Stomach (tissue), 9 donors: ENCODE results near the gene RNASEL. TPM values are rescaled to one million over a fixed set of nuclear protein-coding genes. Genes with fewer than 3 reads are reported as not detected.

ENCODE experiments used
- DNase-seq, 2 donors: peaks; one replicate each; pipeline versions ENCODE4 v3.0.0 to v3.0.0-alpha.2; 2013 to 2019
- H3K27ac ChIP-seq, 5 donors: fragments of 200-600 bp in 4 of 5; sonication (generic) in 4 of 5; one replicate each; pipeline ENCODE4 v1.5.1; 2013 to 2019; ENCODE audit warnings: mild to moderate bottlenecking in 1 of 5, moderate library complexity in 1 of 5
- H3K27me3 ChIP-seq, 3 donors: fragments of 200-600 bp; sonication (generic); one replicate each; pipeline ENCODE4 v1.5.1; 2017 to 2019; ENCODE audit warnings: mixed run types in 1 of 3
- H3K36me3 ChIP-seq, 4 donors: fragments of 200-600 bp; sonication (generic); 1 replicate in 3 of 4; 2 replicates in 1 of 4; pipeline ENCODE4 v1.5.1; 2016 to 2019
- H3K4me1 ChIP-seq, 4 donors: fragments of 200-600 bp; sonication (generic); one replicate each; pipeline ENCODE4 v1.5.1; 2016 to 2019
- H3K4me3 ChIP-seq, 4 donors: fragments of 200-600 bp; sonication (generic) in 3 of 4; one replicate each; pipeline ENCODE4 v1.5.1; 2016 to 2019; ENCODE audit warnings: mild to moderate bottlenecking in 1 of 4
- H3K9me3 ChIP-seq, 4 donors: fragments of 200-600 bp; sonication (generic); one replicate each; pipeline ENCODE4 v1.5.1; 2016 to 2019
- CTCF ChIP-seq, 7 experiments: fragments of 450-650 bp in 4 of 7; fragments of 200-600 bp in 3 of 7; sonication (generic) in 3 of 7; IDR thresholded peaks; one replicate each; pipeline ENCODE4 v1.5.1; 2016 to 2019; ENCODE audit warnings: antibody characterized with exemption in 7 of 7, control low read depth in 2 of 7, mild to moderate bottlenecking in 1 of 7
- EP300 ChIP-seq: sonication (generic); formaldehyde crosslinking; IDR thresholded peaks from one replicate; pipeline ENCODE4 v1.6.1; 2017; ENCODE audit warnings: antibody characterized with exemption
- POLR2A ChIP-seq, 4 donors: fragments of 450-650 bp; IDR thresholded peaks; one replicate each; pipeline ENCODE4 v1.6.1; 2016; ENCODE audit warnings: antibody characterized with exemption in 4 of 4, control low read depth in 2 of 4, mild to moderate bottlenecking in 1 of 4, moderate library complexity in 1 of 4
- POLR2AphosphoS5 ChIP-seq, 3 donors: sonication (generic); formaldehyde crosslinking; IDR thresholded peaks; one replicate each; pipeline ENCODE4 v1.6.1; 2016; ENCODE audit warnings: antibody characterized with exemption in 3 of 3
- WGBS, 5 donors: extraction: QIAGEN DNeasy Blood & Tissue Kit in 3 of 5; methylation state at CpG; one replicate each; pipeline versions ENCODE4 v1.1.5 to v1.1.7; 2013 to 2018; 5-methylcytosine and 5-hydroxymethylcytosine counted together
- intact Hi-C: fragments of 100-400 bp; cut with DNase I; formaldehyde crosslinking; loops from one replicate; pipeline ENCODE4 v1.15.1; 2023; ENCODE audit warnings: low total_unique reads
- polyA plus RNA-seq, 3 donors: library from polyadenylated mRNA; stranded (reverse); fragments of 200-250 nt; gene quantifications; one replicate each; pipeline ENCODE4 v1.2.3, GENCODE V29; 2013
- total RNA-seq, 5 donors: library from RNA; depleted of rRNA; stranded (reverse); fragments of >200 nt; gene quantifications; one replicate each; pipeline versions ENCODE4 v1.1.0 to v1.2.3, GENCODE V29; 2014 to 2016
- donor health status: healthy with polysubstance abuse.
- donor health status: Bipolar disorder and iron deficiency.
- donor health status: healthy.

The RNASEL gene
- total and polyA plus RNA-seq, 8 donors, result 3.2 to 11.1 (median 5.1) TPM

GRCh38 chr1:182627622-182628021, 38.6 kb upstream of the RNASEL start:
- intact Hi-C loops, result no loop called here
- H3K27me3 ChIP-seq, result no peaks in the 10 kb centered on the region
- H3K4me1 ChIP-seq, result peaks cover 0 to 6% (median 0%) of the 10 kb centered on the region in 4 donors
- TF ChIP-seq CTCF (IDR thresholded peaks at IDR 0.05) (no peak), POLR2A (IDR thresholded peaks at IDR 0.05) (no peak), EP300 (no peak), POLR2AphosphoS5 (IDR thresholded peaks at IDR 0.05) (no peak)
- no peaks in the 10 kb centered on the region for H3K36me3 ChIP-seq
- no peak overlapping the region for H3K27ac ChIP-seq
- DNase-seq, result no peak
- no peak overlapping the region for H3K4me3 ChIP-seq
- WGBS, 5 donors, result 72 to 87% (median 78%) methylated on average over 2 of the region's 2 CpGs
- H3K9me3 ChIP-seq, result no peaks in the 10 kb centered on the region

DNA sequence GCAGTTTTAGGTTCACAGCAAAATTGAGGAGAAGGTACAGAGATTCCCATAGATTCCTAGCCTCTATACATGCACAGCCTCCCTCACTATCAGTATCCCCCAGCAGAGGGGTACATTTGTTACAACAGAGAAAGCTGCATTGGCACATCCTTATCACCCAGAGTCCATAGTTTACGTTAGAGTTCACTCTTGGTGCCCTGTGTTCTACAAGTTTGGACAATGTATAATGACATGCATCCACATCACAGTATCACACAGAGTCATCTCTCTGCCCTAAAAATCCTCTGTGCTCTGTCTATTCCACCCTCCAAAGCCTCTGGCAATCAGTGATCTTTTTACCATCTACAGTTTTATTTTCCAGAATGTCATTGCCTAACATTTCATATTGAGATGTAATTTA, 37.5 kb upstream of the RNASEL start:
- Histone ChIP-seq H3K27ac (no peak overlapping the region), H3K4me1 (no peaks in the 10 kb centered on the region), H3K27me3 (no peaks in the 10 kb centered on the region), H3K36me3 (no peaks in the 10 kb centered on the region), H3K9me3 (no peaks in the 10 kb centered on the region), H3K4me3 (no peak overlapping the region)
- TF ChIP-seq CTCF (IDR thresholded peaks at IDR 0.05) (no peak), POLR2AphosphoS5 (IDR thresholded peaks at IDR 0.05) (no peak), EP300 (no peak), POLR2A (IDR thresholded peaks at IDR 0.05) (no peak)
- 34 to 76% (median 56%) methylated on average over 1 of the region's 1 CpG for WGBS, 5 donors
- intact Hi-C loops, result no loop called here
- DNase-seq, result no peak

DNA sequence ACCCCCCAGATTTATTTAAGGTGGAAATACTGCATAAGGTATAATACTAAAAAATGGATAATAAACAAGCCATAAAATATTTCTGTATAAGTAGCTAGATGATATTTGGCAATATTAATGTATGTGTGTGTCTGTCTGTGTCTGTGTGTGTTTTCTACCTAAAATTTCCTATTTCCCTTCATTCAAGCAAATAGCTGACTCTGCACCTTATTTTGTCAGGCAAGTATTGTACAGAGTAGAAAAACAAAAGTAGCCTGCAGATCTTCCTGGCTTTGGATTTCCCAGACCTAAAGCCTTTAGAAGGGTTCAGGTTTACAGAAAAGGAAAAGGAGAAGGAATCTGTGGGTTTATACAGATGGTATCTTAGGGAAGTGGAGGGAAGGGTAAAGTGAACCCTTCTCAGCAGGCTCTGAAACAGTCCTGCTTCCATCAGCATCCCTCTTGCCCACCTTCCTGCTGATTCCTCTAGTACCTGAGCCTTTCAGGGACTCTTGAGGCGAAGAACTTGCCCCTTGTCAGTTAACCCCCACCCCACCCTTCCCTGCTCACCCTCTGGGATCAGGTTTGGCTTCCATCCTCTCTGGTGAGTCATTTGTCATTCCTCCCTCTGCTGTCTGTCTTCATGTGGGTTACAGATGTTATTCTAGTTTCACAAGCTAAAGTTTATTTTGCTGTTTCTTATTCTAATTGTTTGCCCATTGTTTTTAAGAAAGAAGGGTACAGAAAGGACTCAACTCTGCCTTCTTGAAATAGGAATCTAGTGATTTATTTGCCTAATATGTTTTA, 36.9 kb upstream of the RNASEL start:
- no peak overlapping the region for H3K27ac ChIP-seq
- WGBS, 5 donors, result 59 to 86% (median 77%) methylated on average over 1 of the region's 1 CpG
- intact Hi-C loops, result no loop called here
- H3K36me3 ChIP-seq, result no peaks in the 10 kb centered on the region
- no peaks in the 10 kb centered on the region for H3K27me3 ChIP-seq
- no peaks in the 10 kb centered on the region for H3K9me3 ChIP-seq
- H3K4me1 ChIP-seq, result no peaks in the 10 kb centered on the region
- no peak for DNase-seq
- no peak for TF ChIP-seq EP300
- TF ChIP-seq POLR2A (IDR thresholded peaks at IDR 0.05), result no peak
- no peak overlapping the region for H3K4me3 ChIP-seq

- Histone ChIP-seq H3K36me3 (no peaks in the 10 kb centered on the region), H3K27ac (no peak overlapping the region), H3K27me3 (no peaks in the 10 kb centered on the region), H3K9me3 (no peaks in the 10 kb centered on the region), H3K4me1 (no peaks in the 10 kb centered on the region), H3K4me3 (no peak overlapping the region)
- intact Hi-C loops, result no loop called here
- 69 to 83% (median 79%) methylated on average over 3 of the region's 3 CpGs for WGBS, 5 donors
- TF ChIP-seq CTCF (IDR thresholded peaks at IDR 0.05) (no peak), EP300 (no peak), POLR2A (IDR thresholded peaks at IDR 0.05) (no peak), POLR2AphosphoS5 (IDR thresholded peaks at IDR 0.05) (no peak)
- no peak for DNase-seq
Observed at GRCh38 chr1:182625024-182625423, 36.0 kb upstream of the RNASEL start.

DNA sequence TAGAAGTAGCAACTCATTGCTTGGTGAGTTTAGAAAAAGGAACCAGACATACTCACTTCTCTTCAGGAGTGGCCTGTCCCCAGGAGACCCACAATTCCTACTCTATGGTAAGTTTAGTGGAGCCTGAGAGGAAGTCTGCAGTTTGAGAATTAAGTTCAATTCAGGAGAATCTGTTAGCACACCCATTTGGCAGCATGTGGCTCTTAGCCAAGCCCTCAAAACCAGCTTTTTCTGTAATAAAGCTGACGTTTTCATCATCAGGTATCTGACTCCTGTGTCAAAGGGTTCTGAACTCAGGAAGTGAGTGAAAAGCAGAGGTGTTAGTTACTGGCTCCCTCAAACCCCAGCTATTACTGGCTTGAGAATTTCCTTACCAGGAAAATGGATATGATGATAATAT, 35.5 kb upstream of the RNASEL start:
- intact Hi-C loops, result no loop called here
- no peak overlapping the region for H3K4me3 ChIP-seq
- H3K36me3 ChIP-seq, result no peaks in the 10 kb centered on the region
- no peaks in the 10 kb centered on the region for H3K27me3 ChIP-seq
- no peak overlapping the region for H3K27ac ChIP-seq
- WGBS, 5 donors, result 30 to 47% (median 39%) methylated on average over 1 of the region's 1 CpG
- no peak for DNase-seq
- no peaks in the 10 kb centered on the region for H3K9me3 ChIP-seq
- TF ChIP-seq POLR2A (IDR thresholded peaks at IDR 0.05), result no peak
- no peaks in the 10 kb centered on the region for H3K4me1 ChIP-seq
